Measurements from ENCODE around the gene RBKS.

The RBKS gene

DNA sequence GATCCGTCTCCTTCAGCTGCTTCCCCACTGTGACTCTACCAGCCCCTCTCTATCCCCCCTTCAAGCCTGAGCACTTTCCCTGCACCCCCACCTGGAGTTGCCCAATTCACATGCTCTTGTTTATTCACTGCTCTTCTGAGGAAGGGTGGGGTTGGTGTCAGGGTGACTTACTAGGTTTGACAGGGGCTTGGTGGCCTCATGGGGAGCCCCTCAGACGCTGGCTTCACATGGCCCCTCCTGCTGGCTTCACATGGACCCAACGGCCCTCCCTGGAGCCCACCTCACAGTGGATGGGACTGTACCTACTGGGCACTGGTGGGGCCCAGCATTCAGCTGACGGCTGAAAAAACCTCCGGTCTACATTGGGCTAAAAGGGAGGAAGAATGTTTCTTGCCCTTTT lies 135.4 kb downstream of the RBKS start:
- Histone ChIP-seq H3K9me3 (ENCODE audit: control insufficient read depth, insufficient read depth, low read depth, low read length) (no peaks in the 10 kb centered on the region), H3K4me1 (ENCODE audit: control insufficient read depth, insufficient read depth, low read length) (no peaks in the 10 kb centered on the region), H3K27ac (ENCODE audit: extremely low read depth, low read depth, low read length) (no peak overlapping the region), H3K36me3 (ENCODE audit: control insufficient read depth in 2 of 2, insufficient read depth in 1 of 2, low read length in 2 of 2) (no peaks in the 10 kb centered on the region), H3K4me3 (ENCODE audit: low read depth, low read length) (no peak overlapping the region)
- POLR2A ChIA-PET = no interaction called here
- CTCF ChIA-PET = interaction anchor here (0.6 to 2.0 kb wide), 23 partner anchors 10 to 1299 kb away, joined by 3 to 12 read pairs (median 4); no protein-coding TSS in a partner anchor
- TF ChIP-seq, protein P1, sequence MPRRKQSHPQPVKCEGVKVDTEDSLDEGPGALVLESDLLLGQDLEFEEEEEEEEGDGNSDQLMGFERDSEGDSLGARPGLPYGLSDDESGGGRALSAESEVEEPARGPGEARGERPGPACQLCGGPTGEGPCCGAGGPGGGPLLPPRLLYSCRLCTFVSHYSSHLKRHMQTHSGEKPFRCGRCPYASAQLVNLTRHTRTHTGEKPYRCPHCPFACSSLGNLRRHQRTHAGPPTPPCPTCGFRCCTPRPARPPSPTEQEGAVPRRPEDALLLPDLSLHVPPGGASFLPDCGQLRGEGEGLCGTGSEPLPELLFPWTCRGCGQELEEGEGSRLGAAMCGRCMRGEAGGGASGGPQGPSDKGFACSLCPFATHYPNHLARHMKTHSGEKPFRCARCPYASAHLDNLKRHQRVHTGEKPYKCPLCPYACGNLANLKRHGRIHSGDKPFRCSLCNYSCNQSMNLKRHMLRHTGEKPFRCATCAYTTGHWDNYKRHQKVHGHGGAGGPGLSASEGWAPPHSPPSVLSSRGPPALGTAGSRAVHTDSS (tag by site-specific recombination; IDR thresholded peaks at IDR 0.05) = no peak

DNA sequence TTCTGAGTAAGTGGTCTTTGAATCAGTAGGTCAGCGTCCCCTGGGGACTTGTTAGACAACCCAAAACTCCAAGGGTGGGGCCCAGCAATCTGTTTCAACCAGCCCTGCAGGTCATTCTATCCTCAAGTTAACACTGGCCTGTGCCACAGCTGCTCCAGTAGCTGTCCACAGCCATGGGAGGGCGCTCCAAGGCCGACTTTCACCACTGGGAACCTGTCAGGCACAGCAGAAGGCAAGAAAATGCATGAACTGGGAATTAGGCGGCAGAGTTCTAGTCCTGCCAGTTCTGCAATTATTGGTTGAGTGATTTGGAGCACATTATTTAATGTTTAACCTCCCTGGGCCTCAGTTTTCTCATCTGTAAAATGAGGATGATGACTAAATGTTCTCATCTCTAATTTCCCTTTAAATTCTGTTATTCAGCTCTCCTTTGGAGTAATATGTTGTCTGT lies 136.0 kb downstream of the RBKS start:
- no peak overlapping the region for H3K4me3 ChIP-seq (ENCODE audit: low read depth, low read length)
- H3K9me3 ChIP-seq (ENCODE audit: control insufficient read depth, insufficient read depth, low read depth, low read length) = no peaks in the 10 kb centered on the region
- H3K4me1 ChIP-seq (ENCODE audit: control insufficient read depth, insufficient read depth, low read length) = no peaks in the 10 kb centered on the region
- ChIA-PET CTCF (interaction anchor here (0.6 to 3.2 kb wide), 32 partner anchors 9 to 1300 kb away, joined by 3 to 24 read pairs (median 3); no protein-coding TSS in a partner anchor), POLR2A (interaction anchor here (0.6 kb wide), 1 partner anchor 643 kb away, joined by 3 read pairs; no protein-coding TSS in a partner anchor)
- no peaks in the 10 kb centered on the region for H3K36me3 ChIP-seq (ENCODE audit: control insufficient read depth in 2 of 2, insufficient read depth in 1 of 2, low read length in 2 of 2)
- no peak overlapping the region for H3K27ac ChIP-seq (ENCODE audit: extremely low read depth, low read depth, low read length)
- TF ChIP-seq ZNF660 (tag by site-specific recombination; IDR thresholded peaks at IDR 0.05) (0 out of 2 replicates have a peak, but pooled peaks have one; percentile 41), ZNF654 (tag by site-specific recombination; IDR thresholded peaks at IDR 0.05; ENCODE audit: low read depth) (peak; percentile 94), ZNF324 (tag by site-specific recombination; IDR thresholded peaks at IDR 0.05) (no peak), ZNF239 (tag by site-specific recombination; IDR thresholded peaks at IDR 0.05) (no peak), TRIM28 (IDR thresholded peaks at IDR 0.05; ENCODE audit: borderline replicate concordance, low read length) (0 out of 2 replicates have a peak, but pooled peaks have one; percentile 23), ZNF335 (tag by site-specific recombination; conservative IDR thresholded peaks at IDR 0.05) (no peak), ZFP69B (tag by site-specific recombination; IDR thresholded peaks at IDR 0.05) (peak; percentile 61; the same call in 1 of the 2 replicates), ZNF529 (tag by site-specific recombination; IDR thresholded peaks at IDR 0.05; ENCODE audit: insufficient replicate concordance) (no peak), SCRT2 (tag by site-specific recombination; IDR thresholded peaks at IDR 0.05) (0 out of 2 replicates have a peak, but pooled peaks have one; percentile 39), ZNF544 (tag by site-specific recombination; IDR thresholded peaks at IDR 0.05) (no peak), ZNF394 (tag by site-specific recombination; IDR thresholded peaks at IDR 0.05; ENCODE audit: borderline replicate concordance) (no peak), ZBTB17 (tag by site-specific recombination; IDR thresholded peaks at IDR 0.05) (peak; percentile 48), ZSCAN30 (tag by site-specific recombination; IDR thresholded peaks at IDR 0.05) (0 out of 2 replicates have a peak, but pooled peaks have one; percentile 15), ZNF658 (tag by site-specific recombination; IDR thresholded peaks at IDR 0.05) (no peak)
- TF ChIP-seq, protein P2, sequence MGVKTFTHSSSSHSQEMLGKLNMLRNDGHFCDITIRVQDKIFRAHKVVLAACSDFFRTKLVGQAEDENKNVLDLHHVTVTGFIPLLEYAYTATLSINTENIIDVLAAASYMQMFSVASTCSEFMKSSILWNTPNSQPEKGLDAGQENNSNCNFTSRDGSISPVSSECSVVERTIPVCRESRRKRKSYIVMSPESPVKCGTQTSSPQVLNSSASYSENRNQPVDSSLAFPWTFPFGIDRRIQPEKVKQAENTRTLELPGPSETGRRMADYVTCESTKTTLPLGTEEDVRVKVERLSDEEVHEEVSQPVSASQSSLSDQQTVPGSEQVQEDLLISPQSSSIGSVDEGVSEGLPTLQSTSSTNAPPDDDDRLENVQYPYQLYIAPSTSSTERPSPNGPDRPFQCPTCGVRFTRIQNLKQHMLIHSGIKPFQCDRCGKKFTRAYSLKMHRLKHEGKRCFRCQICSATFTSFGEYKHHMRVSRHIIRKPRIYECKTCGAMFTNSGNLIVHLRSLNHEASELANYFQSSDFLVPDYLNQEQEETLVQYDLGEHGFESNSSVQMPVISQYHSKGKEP (tag by site-specific recombination; IDR thresholded peaks at IDR 0.05) = no peak
- TF ChIP-seq, protein P3, sequence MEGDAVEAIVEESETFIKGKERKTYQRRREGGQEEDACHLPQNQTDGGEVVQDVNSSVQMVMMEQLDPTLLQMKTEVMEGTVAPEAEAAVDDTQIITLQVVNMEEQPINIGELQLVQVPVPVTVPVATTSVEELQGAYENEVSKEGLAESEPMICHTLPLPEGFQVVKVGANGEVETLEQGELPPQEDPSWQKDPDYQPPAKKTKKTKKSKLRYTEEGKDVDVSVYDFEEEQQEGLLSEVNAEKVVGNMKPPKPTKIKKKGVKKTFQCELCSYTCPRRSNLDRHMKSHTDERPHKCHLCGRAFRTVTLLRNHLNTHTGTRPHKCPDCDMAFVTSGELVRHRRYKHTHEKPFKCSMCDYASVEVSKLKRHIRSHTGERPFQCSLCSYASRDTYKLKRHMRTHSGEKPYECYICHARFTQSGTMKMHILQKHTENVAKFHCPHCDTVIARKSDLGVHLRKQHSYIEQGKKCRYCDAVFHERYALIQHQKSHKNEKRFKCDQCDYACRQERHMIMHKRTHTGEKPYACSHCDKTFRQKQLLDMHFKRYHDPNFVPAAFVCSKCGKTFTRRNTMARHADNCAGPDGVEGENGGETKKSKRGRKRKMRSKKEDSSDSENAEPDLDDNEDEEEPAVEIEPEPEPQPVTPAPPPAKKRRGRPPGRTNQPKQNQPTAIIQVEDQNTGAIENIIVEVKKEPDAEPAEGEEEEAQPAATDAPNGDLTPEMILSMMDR (tag by site-specific recombination; IDR thresholded peaks at IDR 0.05) = peak; percentile 84
- TF ChIP-seq, protein P4, sequence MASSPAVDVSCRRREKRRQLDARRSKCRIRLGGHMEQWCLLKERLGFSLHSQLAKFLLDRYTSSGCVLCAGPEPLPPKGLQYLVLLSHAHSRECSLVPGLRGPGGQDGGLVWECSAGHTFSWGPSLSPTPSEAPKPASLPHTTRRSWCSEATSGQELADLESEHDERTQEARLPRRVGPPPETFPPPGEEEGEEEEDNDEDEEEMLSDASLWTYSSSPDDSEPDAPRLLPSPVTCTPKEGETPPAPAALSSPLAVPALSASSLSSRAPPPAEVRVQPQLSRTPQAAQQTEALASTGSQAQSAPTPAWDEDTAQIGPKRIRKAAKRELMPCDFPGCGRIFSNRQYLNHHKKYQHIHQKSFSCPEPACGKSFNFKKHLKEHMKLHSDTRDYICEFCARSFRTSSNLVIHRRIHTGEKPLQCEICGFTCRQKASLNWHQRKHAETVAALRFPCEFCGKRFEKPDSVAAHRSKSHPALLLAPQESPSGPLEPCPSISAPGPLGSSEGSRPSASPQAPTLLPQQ (tag by site-specific recombination; IDR thresholded peaks at IDR 0.05) = peak; percentile 60
- TF ChIP-seq, protein P5, sequence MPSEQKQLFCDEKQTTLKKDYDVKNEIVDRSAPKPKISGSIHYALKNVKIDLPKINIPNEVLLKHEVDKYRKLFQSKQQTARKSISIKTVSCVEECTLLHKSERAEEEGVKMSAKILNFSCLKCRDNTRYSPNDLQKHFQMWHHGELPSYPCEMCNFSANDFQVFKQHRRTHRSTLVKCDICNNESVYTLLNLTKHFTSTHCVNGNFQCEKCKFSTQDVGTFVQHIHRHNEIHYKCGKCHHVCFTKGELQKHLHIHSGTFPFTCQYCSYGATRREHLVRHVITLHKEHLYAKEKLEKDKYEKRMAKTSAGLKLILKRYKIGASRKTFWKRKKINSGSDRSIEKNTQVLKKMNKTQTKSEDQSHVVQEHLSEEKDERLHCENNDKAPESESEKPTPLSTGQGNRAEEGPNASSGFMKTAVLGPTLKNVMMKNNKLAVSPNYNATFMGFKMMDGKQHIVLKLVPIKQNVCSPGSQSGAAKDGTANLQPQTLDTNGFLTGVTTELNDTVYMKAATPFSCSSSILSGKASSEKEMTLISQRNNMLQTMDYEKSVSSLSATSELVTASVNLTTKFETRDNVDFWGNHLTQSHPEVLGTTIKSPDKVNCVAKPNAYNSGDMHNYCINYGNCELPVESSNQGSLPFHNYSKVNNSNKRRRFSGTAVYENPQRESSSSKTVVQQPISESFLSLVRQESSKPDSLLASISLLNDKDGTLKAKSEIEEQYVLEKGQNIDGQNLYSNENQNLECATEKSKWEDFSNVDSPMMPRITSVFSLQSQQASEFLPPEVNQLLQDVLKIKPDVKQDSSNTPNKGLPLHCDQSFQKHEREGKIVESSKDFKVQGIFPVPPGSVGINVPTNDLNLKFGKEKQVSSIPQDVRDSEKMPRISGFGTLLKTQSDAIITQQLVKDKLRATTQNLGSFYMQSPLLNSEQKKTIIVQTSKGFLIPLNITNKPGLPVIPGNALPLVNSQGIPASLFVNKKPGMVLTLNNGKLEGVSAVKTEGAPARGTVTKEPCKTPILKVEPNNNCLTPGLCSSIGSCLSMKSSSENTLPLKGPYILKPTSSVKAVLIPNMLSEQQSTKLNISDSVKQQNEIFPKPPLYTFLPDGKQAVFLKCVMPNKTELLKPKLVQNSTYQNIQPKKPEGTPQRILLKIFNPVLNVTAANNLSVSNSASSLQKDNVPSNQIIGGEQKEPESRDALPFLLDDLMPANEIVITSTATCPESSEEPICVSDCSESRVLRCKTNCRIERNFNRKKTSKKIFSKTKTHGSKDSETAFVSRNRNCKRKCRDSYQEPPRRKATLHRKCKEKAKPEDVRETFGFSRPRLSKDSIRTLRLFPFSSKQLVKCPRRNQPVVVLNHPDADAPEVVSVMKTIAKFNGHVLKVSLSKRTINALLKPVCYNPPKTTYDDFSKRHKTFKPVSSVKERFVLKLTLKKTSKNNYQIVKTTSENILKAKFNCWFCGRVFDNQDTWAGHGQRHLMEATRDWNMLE (tag by site-specific recombination; conservative IDR thresholded peaks at IDR 0.05; ENCODE audit: low read depth) = no peak

Data from HEK293 (cell line).